GM10847 (cell line): Measurements from ENCODE around the gene DDX11.
A peak's percentile ranks its signal among the peaks of the same experiment; 100 is the strongest.

Experiments used
- POLR2A ChIP-seq: IDR thresholded peaks from 2 replicates; pipeline ENCODE4 v1.6.1; 2011; ENCODE audit not compliant: insufficient read length; ENCODE audit errors: extremely low read depth

Gene DDX11

GRCh38 chr12:31073527-31074332, at the start of gene DDX11:
TSS of gene DDX11 (plus strand) at chr12:31073860. CDS start at chr12:31078394, 4,534 bp downstream.
- peak; percentile 40 for TF ChIP-seq POLR2A

GRCh38 chr12:31026202-31026601, 47.5 kb upstream of the DDX11 start:
- TF ChIP-seq POLR2A = no peak

- TF ChIP-seq POLR2A = no peak
Measured at GRCh38 chr12:31029468-31029867, 44.2 kb upstream of the DDX11 start.

GRCh38 chr12:31029916-31030562, 43.6 kb upstream of the DDX11 start:
- no peak for TF ChIP-seq POLR2A

GRCh38 chr12:31031951-31032335, 41.7 kb upstream of the DDX11 start:
- no peak for TF ChIP-seq POLR2A

- no peak for TF ChIP-seq POLR2A
Measured at GRCh38 chr12:31033146-31033545, 40.5 kb upstream of the DDX11 start.

- no peak for TF ChIP-seq POLR2A
Measured at GRCh38 chr12:31033681-31034080, 40.0 kb upstream of the DDX11 start.

- TF ChIP-seq POLR2A = no peak
Measured at GRCh38 chr12:31034372-31034771, 39.3 kb upstream of the DDX11 start.

GRCh38 chr12:31035226-31035625, 38.4 kb upstream of the DDX11 start:
- TF ChIP-seq POLR2A = no peak

- TF ChIP-seq POLR2A = no peak
Measured at GRCh38 chr12:31035967-31036665, 37.5 kb upstream of the DDX11 start.

GRCh38 chr12:31037028-31037427, 36.6 kb upstream of the DDX11 start:
- no peak for TF ChIP-seq POLR2A

GRCh38 chr12:31037931-31038330, 35.7 kb upstream of the DDX11 start:
- TF ChIP-seq POLR2A = no peak

- TF ChIP-seq POLR2A = no peak
Measured at GRCh38 chr12:31041033-31041564, 32.6 kb upstream of the DDX11 start.

- no peak for TF ChIP-seq POLR2A
Measured at GRCh38 chr12:31057671-31058070, 16.0 kb upstream of the DDX11 start.

GRCh38 chr12:31089072-31089471, 15.4 kb downstream of the DDX11 start:
- TF ChIP-seq POLR2A = no peak

GRCh38 chr12:31105668-31106067, 32.0 kb downstream of the DDX11 start:
- no peak for TF ChIP-seq POLR2A
